Measurements from ENCODE around the gene LTF. TPM values are rescaled to one million over a fixed set of nuclear protein-coding genes. Genes with fewer than 3 reads are reported as not detected.

The LTF gene
- total and polyA plus RNA-seq, 3 donors from 2014 or later: 0.31 to 7.8 (median 0.43) TPM

DNA sequence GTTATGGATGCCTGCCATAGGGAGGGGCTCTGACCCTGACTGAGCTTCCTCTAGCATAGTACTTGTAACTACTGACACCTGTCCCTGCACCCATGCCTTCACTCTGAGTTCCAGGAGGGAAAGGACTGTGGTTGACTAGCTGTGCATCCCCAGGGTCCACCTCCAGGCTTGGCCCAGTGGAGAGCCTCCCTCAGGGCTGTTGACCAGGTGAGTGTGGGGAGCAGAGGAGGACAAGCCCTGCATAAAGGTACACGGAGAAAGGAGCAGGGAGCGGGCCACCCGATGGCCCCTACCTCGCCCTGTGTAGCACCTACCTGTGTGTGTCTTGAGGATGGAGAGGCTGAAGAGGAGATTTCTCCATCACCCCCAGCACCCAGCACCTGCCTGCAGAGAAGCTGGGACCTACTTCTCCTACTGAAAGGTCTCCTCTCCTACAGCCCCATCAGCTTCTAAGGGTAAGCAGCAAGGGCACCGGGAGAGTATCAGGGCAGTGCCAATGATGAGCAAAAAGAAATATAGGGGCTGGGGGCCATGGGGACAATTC, 6.7 kb upstream of the LTF start:
- intact Hi-C loops (cut with DNase I; ENCODE audit: low total_unique reads): no loop called here
- Histone ChIP-seq H3K27me3 (no peaks in the 10 kb centered on the region), H3K4me3 (no peak overlapping the region), H3K9me3 (no peaks in the 10 kb centered on the region), H3K27ac (no peak overlapping the region), H3K36me3 (ENCODE audit: low read depth, missing control alignments) (no peaks in the 10 kb centered on the region), H3K4me1 (no peaks in the 10 kb centered on the region)
- DNase-seq: no peak
- WGBS, 2 donors: 88 to 97% methylated on average over 4 to 5 of the region's 5 CpGs
- TF ChIP-seq, protein P1, sequence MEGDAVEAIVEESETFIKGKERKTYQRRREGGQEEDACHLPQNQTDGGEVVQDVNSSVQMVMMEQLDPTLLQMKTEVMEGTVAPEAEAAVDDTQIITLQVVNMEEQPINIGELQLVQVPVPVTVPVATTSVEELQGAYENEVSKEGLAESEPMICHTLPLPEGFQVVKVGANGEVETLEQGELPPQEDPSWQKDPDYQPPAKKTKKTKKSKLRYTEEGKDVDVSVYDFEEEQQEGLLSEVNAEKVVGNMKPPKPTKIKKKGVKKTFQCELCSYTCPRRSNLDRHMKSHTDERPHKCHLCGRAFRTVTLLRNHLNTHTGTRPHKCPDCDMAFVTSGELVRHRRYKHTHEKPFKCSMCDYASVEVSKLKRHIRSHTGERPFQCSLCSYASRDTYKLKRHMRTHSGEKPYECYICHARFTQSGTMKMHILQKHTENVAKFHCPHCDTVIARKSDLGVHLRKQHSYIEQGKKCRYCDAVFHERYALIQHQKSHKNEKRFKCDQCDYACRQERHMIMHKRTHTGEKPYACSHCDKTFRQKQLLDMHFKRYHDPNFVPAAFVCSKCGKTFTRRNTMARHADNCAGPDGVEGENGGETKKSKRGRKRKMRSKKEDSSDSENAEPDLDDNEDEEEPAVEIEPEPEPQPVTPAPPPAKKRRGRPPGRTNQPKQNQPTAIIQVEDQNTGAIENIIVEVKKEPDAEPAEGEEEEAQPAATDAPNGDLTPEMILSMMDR (IDR thresholded peaks at IDR 0.05): no peak
- no peak for TF ChIP-seq POLR2A (IDR thresholded peaks at IDR 0.05)

DNA sequence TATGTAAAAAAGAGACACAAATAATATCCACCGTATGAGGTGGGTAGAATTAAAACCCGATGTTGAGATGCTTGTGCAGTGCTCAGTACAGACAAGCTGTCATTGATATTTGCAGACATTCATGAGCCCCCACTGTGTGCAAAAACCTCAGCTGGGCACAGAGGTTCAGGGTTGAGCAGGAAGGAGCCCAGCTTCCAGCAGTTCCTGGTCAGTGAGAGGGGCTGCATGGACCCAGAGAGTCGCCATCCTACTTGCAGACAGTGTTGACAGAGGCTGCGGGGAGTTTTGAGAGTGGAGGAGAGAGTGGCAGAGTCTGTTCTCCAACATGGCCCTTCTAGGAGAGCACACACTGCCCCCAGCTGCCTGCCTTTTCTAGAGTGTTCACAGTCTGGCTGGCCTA, 6.1 kb upstream of the LTF start:
- no peaks in the 10 kb centered on the region for H3K9me3 ChIP-seq
- H3K27ac ChIP-seq: no peak overlapping the region
- H3K4me3 ChIP-seq: no peak overlapping the region
- H3K27me3 ChIP-seq: no peaks in the 10 kb centered on the region
- no peak for DNase-seq
- no peaks in the 10 kb centered on the region for H3K36me3 ChIP-seq (ENCODE audit: low read depth, missing control alignments)
- no peaks in the 10 kb centered on the region for H3K4me1 ChIP-seq
- 94 to 98% methylated on average over 4 of the region's 4 CpGs for WGBS, 2 donors
- intact Hi-C loops (cut with DNase I; ENCODE audit: low total_unique reads): no loop called here
- TF ChIP-seq, protein P1 (IDR thresholded peaks at IDR 0.05): no peak
- no peak for TF ChIP-seq POLR2A (IDR thresholded peaks at IDR 0.05)

DNA sequence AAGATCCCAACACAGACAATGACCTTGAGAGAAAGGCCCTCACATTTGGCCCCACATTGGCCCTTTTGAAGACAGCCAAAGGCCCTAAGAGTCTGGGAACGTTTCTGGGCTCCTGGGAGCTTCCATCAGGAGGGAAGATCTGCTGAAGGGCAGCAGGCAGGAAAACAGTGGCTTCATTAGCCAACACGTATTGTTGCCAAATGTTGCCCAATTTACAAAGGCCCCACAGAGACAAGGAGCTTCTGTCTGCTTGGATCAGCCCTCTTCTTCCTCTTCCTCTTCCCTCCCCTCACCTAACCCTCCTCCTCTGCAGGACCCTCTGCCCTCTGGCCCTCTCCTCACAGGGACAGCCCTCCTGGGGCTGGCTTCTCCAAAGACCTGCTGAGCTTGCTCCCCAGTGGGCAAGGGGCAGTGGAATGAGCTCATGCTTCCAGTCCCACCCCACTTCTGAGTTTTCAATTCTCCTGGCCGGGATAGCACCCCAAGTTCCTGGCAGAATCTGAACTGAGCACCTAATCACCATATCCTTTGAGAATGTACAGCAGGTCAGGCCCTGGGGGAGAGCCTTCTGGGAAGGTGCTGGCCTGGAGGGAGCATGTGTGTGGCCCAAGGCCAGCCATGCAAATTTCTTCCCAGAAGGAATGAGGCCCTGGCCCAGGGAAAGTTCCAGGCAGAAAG, 5.1 kb upstream of the LTF start:
- Histone ChIP-seq H3K27ac (no peak overlapping the region), H3K4me3 (no peak overlapping the region), H3K36me3 (ENCODE audit: low read depth, missing control alignments) (no peaks in the 10 kb centered on the region), H3K27me3 (no peaks in the 10 kb centered on the region), H3K4me1 (no peaks in the 10 kb centered on the region), H3K9me3 (no peaks in the 10 kb centered on the region)
- 50 to 60% methylated on average over 2 to 3 of the region's 3 CpGs for WGBS, 2 donors
- TF ChIP-seq, protein P1 (IDR thresholded peaks at IDR 0.05): no peak
- no peak for TF ChIP-seq POLR2A (IDR thresholded peaks at IDR 0.05)
- intact Hi-C loops (cut with DNase I; ENCODE audit: low total_unique reads): no loop called here
- DNase-seq: no peak

DNA sequence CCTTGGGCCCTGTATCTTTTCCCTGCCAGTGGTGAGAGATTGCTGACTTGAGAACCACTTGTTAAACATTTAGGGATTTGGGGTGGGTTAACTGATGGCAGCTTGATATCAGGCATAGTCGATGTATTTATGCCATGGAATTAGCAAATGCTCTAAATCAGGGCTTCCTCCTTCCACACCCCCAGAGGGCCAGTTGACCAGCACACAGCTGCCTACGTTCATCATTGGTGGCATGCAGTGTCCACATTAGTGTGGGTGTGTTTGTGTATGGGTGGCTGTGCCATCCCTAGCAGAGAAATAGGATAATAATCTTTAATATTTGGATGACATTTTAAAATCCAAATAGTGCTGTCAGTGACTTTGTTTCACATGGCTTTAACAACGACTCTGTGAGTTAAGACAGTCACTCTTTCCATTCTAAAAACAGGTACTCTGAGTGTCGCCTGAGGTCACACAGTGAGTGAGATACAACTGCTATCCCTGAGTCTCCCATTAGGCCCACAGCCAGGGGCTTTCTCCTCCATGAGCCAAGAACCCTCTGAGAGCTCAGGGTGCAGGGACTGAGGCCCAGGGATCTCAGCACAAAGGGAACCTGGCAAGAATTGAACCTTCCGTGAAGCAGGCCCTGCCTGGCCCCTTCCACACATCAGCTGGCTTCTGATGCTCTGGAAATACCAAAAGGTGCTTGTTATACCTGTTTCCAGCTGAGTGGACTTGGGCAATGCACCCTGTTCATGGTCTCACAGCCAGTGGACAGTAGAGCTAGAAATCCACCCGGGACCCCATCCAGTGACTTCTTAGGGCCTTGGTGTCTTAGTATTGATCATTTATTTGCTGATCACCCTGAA, 4.3 kb upstream of the LTF start:
- Histone ChIP-seq H3K4me3 (no peak overlapping the region), H3K9me3 (no peaks in the 10 kb centered on the region), H3K27me3 (no peaks in the 10 kb centered on the region), H3K27ac (no peak overlapping the region), H3K4me1 (peaks cover 4% of the 10 kb centered on the region), H3K36me3 (ENCODE audit: low read depth, missing control alignments) (no peaks in the 10 kb centered on the region)
- DNase-seq: no peak
- intact Hi-C loops (cut with DNase I; ENCODE audit: low total_unique reads): no loop called here
- 83 to 92% methylated on average over 6 of the region's 6 CpGs for WGBS, 2 donors
- no peak for TF ChIP-seq POLR2A (IDR thresholded peaks at IDR 0.05)
- TF ChIP-seq, protein P1 (IDR thresholded peaks at IDR 0.05): no peak

All from testis (tissue), 3 donors.